ENCODE results near the gene LYST. TPM values are rescaled to one million over a fixed set of nuclear protein-coding genes. Genes with fewer than 3 reads are reported as not detected.
A peak's percentile ranks its signal among the peaks of the same experiment; 100 is the strongest.

Gene LYST
- total and polyA plus RNA-seq, 2 of the 4 experiments (the other 2 are of a cell fraction), result 2.2 to 7.2 TPM

DNA sequence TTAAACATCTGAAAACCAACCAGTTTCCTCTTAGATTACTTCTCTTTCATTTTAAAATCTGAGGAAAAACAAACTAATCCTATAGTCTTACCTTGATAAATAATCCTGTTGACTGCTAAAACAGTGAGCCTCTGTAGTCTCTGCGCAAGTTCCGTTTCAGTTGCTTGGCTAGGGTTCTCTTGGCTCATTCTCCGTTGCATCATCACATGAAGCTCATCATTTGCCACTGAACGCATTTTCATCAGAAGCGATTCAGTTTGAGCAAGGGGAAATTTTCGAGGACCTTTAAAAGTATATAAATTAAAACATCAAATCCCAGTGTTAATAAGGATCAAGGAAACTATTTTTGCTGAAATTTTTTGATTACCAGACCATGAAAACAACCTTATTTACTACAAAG lies 120.5 kb downstream of the LYST start:
- Histone ChIP-seq H3K4me3 (ENCODE audit: insufficient read depth, low read depth, low read length) (no peak overlapping the region), H4K5ac (ENCODE audit: low read depth, low read length) (no peak overlapping the region), H2AK5ac (ENCODE audit: low read depth, low read length) (no peak overlapping the region), H3K4me2 (ENCODE audit: low read depth, low read length) (no peak overlapping the region), H4K91ac (ENCODE audit: insufficient read depth, low read depth, low read length) (no peak overlapping the region), H2BK120ac (ENCODE audit: low read depth, low read length) (no peak overlapping the region), H3K4me1 (ENCODE audit: control insufficient read depth, insufficient read depth, low read length) (peaks cover 3% of the 10 kb centered on the region; the same call in 1 of the 2 replicates), H2AK9ac (replicated peaks; ENCODE audit: low read depth, low read length, poor library complexity) (no peak overlapping the region), H3K14ac (replicated peaks; ENCODE audit: low read depth, low read length) (0 out of 2 replicates have a peak overlapping the region, but pooled peaks have one; percentile 74), H2BK15ac (ENCODE audit: low read depth, low read length) (no peak overlapping the region), H3K36me3 (ENCODE audit: control insufficient read depth, insufficient read depth, low read length) (no peaks in the 10 kb centered on the region), H3K9me3 (ENCODE audit: control insufficient read depth, insufficient read depth, low read length) (no peaks in the 10 kb centered on the region), H3K56ac (ENCODE audit: extremely low read depth, insufficient read depth, low read length) (no peak overlapping the region), H3K27ac (ENCODE audit: insufficient read depth, low read length) (no peak overlapping the region), H4K8ac (ENCODE audit: low read depth in 2 of 2, low read length in 2 of 2) (no peak overlapping the region), H3K4ac (ENCODE audit: low read depth, low read length) (no peak overlapping the region), H2AFZ (replicated peaks; ENCODE audit: low read length, poor library complexity) (no peak overlapping the region), H2BK20ac (ENCODE audit: low read depth, low read length) (no peak overlapping the region), H2BK5ac (ENCODE audit: low read depth, low read length, poor library complexity, severe bottlenecking) (no peak overlapping the region), H3K9ac (ENCODE audit: low read depth, low read length) (no peak overlapping the region), H3K27me3 (ENCODE audit: control insufficient read depth, insufficient read depth, low read length) (no peaks in the 10 kb centered on the region), H3K79me1 (ENCODE audit: low read depth in 1 of 2, low read length in 2 of 2) (no peaks in the 10 kb centered on the region), H3K9me1 (ENCODE audit: insufficient read depth, low read length) (no peaks in the 10 kb centered on the region; the same call in 1 of the 2 replicates), H4K20me1 (ENCODE audit: insufficient read depth, low read length) (no peaks in the 10 kb centered on the region), H3K18ac (ENCODE audit: low read depth, low read length) (no peak overlapping the region), H3K23ac (ENCODE audit: low read depth, low read length) (no peak overlapping the region)
- WGBS, 2 experiments (ENCODE audit: extremely low coverage in 2 of 2, insufficient read length in 1 of 2), result no CpG with 5 or more reads among the region's 6 CpGs
- dilution Hi-C loops (cut with HindIII; ENCODE audit: low sequenced_read_pairs, unreplicated experiment), result no loop called here
- ChIA-PET POLR2A (ENCODE audit: unreplicated experiment) (no interaction called here), CTCF (interaction anchor here (0.6 kb wide), 1 partner anchor 14 kb away, joined by 3 read pairs; no protein-coding TSS in a partner anchor)
- in situ Hi-C loops (cut with MboI; ENCODE audit: low sequenced_read_pairs), result no loop called here
- no TSS peak for BruUV-seq (replicated peaks)
- intact Hi-C loops (cut with micrococcal nuclease), result no loop called here
- DNase-seq, result no peak
- TF ChIP-seq MAZ (IDR thresholded peaks at IDR 0.05; ENCODE audit: borderline replicate concordance, low read depth, low read length) (no peak), RCOR1 (IDR thresholded peaks at IDR 0.05; ENCODE audit: insufficient replicate concordance, low read length) (no peak), CEBPB (IDR thresholded peaks at IDR 0.05; ENCODE audit: low read depth, low read length) (0 out of 2 replicates have a peak, but pooled peaks have one; percentile 1)
- no peak for ATAC-seq (ENCODE audit: low read depth)

Measured in IMR-90 (cell line).